ENCODE results near the gene IFT122.
"Not testable (repeated sequence)": the region's sequence is repeated elsewhere in the genome, so short reads cannot be mapped to it uniquely, and the experiment has no call there.

Gene IFT122

GRCh38 chr3:129481766-129482332 is 41.8 kb downstream of the IFT122 start:
- ChIA-PET CTCF (interaction anchor here (0.5 kb wide), 1 partner anchor 624 kb away, joined by 3 read pairs; no protein-coding TSS in a partner anchor), POLR2A (no interaction called here)
- TF ChIP-seq FOXK2 (IDR thresholded peaks at IDR 0.05) (no peak), FOXA1 (IDR thresholded peaks at IDR 0.05) (no peak), ARNT (IDR thresholded peaks at IDR 0.05) (no peak), SUZ12 (IDR thresholded peaks at IDR 0.05) (no peak), BHLHE40 (IDR thresholded peaks at IDR 0.05; ENCODE audit: borderline replicate concordance) (no peak), TARDBP (IDR thresholded peaks at IDR 0.05) (no peak), HDGF (IDR thresholded peaks at IDR 0.05; ENCODE audit: borderline replicate concordance) (no peak), ELF4 (IDR thresholded peaks at IDR 0.05) (no peak), L3MBTL2 (conservative IDR thresholded peaks at IDR 0.05) (no peak), ZNF384 (IDR thresholded peaks at IDR 0.05) (no peak), CTBP1 (IDR thresholded peaks at IDR 0.05; ENCODE audit: borderline replicate concordance) (no peak), LEF1 (IDR thresholded peaks at IDR 0.05; ENCODE audit: borderline replicate concordance) (no peak), SP1 (IDR thresholded peaks at IDR 0.05) (no peak), FOXM1 (IDR thresholded peaks at IDR 0.05; ENCODE audit: borderline replicate concordance) (no peak), NFRKB (IDR thresholded peaks at IDR 0.05) (no peak)
- TF ChIP-seq, protein P1, sequence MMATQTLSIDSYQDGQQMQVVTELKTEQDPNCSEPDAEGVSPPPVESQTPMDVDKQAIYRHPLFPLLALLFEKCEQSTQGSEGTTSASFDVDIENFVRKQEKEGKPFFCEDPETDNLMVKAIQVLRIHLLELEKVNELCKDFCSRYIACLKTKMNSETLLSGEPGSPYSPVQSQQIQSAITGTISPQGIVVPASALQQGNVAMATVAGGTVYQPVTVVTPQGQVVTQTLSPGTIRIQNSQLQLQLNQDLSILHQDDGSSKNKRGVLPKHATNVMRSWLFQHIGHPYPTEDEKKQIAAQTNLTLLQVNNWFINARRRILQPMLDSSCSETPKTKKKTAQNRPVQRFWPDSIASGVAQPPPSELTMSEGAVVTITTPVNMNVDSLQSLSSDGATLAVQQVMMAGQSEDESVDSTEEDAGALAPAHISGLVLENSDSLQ (IDR thresholded peaks at IDR 0.05): no peak
- no peak for DNase-seq (ENCODE audit: extremely low spot score)

GRCh38 chr3:129482721-129483120 is 42.7 kb downstream of the IFT122 start:
- TF ChIP-seq FOXA1 (IDR thresholded peaks at IDR 0.05) (no peak), FOXK2 (IDR thresholded peaks at IDR 0.05) (no peak), SP1 (IDR thresholded peaks at IDR 0.05) (no peak), L3MBTL2 (conservative IDR thresholded peaks at IDR 0.05) (no peak), HDGF (IDR thresholded peaks at IDR 0.05; ENCODE audit: borderline replicate concordance) (no peak), LEF1 (IDR thresholded peaks at IDR 0.05; ENCODE audit: borderline replicate concordance) (no peak)
- TF ChIP-seq, protein P1 (IDR thresholded peaks at IDR 0.05): no peak

DNA sequence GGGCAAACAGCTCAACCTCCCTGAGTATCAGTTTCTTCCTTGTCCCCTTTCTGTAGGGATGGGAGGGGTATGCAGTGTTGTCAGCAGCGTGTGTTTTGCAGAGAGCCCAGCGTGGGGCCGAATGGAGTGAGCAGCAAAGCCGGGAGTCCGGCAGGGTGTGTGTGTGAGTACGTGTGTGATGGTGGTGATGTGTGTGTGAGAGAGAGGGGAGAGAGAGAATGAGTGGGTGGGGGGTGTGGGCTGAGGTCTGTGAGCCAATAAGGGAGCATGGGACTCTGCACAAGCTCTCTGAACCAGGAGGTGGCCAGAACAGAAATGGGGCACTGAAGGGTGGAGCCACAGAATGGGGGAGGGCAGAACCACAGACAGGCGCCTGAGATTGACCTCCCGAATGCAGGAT is 43.8 kb downstream of the IFT122 start:
- ChIA-PET POLR2A (no interaction called here), CTCF (interaction anchor here (0.6 to 1.6 kb wide), 2 partner anchors 61 to 227 kb away, joined by 3 to 4 read pairs; no protein-coding TSS in a partner anchor)
- no peak for TF ChIP-seq SUZ12 (IDR thresholded peaks at IDR 0.05)
- no peak for TF ChIP-seq L3MBTL2 (conservative IDR thresholded peaks at IDR 0.05)
- no peak for TF ChIP-seq ELF4 (IDR thresholded peaks at IDR 0.05)
- TF ChIP-seq CTBP1 (IDR thresholded peaks at IDR 0.05; ENCODE audit: borderline replicate concordance): no peak
- no peak for TF ChIP-seq FOXM1 (IDR thresholded peaks at IDR 0.05; ENCODE audit: borderline replicate concordance)
- TF ChIP-seq HDGF (IDR thresholded peaks at IDR 0.05; ENCODE audit: borderline replicate concordance): no peak
- TF ChIP-seq FOXK2 (IDR thresholded peaks at IDR 0.05): no peak
- TF ChIP-seq NFRKB (IDR thresholded peaks at IDR 0.05): no peak
- TF ChIP-seq ARNT (IDR thresholded peaks at IDR 0.05): no peak
- TF ChIP-seq SP1 (IDR thresholded peaks at IDR 0.05): no peak
- TF ChIP-seq, protein P1 (IDR thresholded peaks at IDR 0.05): no peak
- DNase-seq (ENCODE audit: extremely low spot score): no peak

More at GRCh38 chr3:129482721-129483120, 42.7 kb downstream of the IFT122 start:
- CTCF ChIA-PET: interaction anchor here (0.7 to 1.6 kb wide), 3 partner anchors 10 to 100 kb away, joined by 3 to 4 read pairs (median 3); no protein-coding TSS in a partner anchor
- POLR2A ChIA-PET: no interaction called here
- DNase-seq (ENCODE audit: extremely low spot score): peak; percentile 17

GRCh38 chr3:129485146-129485545 is 45.1 kb downstream of the IFT122 start:
- CTCF ChIA-PET; DNase-seq (ENCODE audit: extremely low spot score); POLR2A ChIA-PET: not testable (repeated sequence)

DNA sequence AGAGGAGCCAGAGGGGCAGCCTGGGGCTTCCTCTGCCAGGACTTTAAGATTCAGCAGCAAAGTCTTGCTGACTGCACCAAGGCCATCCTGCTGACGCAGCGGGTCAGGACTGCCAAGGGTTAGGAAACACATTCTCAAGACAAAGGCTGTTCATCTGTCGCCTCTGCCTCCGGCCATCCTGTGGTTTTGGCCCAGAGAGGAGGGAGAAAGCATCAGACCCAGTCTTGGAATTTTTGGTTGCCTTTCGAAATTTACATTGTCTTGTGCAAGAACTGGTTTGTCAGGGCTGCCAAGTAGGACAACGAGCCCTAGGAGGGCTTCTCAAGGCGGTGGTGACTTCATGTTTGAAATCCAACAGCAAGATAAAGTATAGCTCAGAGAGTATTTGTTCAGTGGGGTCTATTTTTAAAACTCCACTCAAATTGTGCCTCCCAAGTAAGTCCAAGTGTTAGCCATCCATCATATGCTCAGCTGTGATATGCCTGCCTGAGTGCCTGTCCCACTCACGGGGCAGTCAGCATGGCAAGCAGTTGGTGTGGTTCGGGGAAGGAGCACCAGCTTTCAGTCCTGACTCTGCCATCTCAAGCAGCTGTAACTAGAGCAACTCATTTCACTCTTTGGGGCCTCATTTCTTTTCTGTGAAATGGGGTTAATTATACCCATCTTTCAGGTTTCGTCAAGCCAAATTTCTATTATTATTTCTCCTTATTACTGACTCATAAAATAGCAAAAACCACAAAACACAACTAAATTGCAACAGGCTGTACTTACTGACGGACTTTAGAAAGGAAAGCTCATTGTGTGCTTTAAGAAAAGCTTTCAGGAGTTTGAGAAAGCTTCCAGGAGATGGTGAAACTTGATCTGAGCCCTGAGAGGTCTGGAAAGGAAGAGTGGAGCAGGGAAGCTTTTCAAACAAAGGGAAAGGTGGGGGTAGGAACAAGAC is 46.0 kb downstream of the IFT122 start:
- CTCF ChIA-PET: interaction anchor here (0.6 kb wide), 1 partner anchor 11 kb away, joined by 4 read pairs; no protein-coding TSS in a partner anchor

GRCh38 chr3:129486664-129487035 is 46.6 kb downstream of the IFT122 start:
- POLR2A ChIA-PET: no interaction called here
- CTCF ChIA-PET: no interaction called here
- DNase-seq (ENCODE audit: extremely low spot score): no peak
- TF ChIP-seq ARNT (IDR thresholded peaks at IDR 0.05): no peak
- TF ChIP-seq SP1 (IDR thresholded peaks at IDR 0.05): no peak
- no peak for TF ChIP-seq SUZ12 (IDR thresholded peaks at IDR 0.05)
- no peak for TF ChIP-seq HDGF (IDR thresholded peaks at IDR 0.05; ENCODE audit: borderline replicate concordance)
- no peak for TF ChIP-seq TARDBP (IDR thresholded peaks at IDR 0.05)
- TF ChIP-seq NFRKB (IDR thresholded peaks at IDR 0.05): no peak
- TF ChIP-seq FOXM1 (IDR thresholded peaks at IDR 0.05; ENCODE audit: borderline replicate concordance): no peak
- TF ChIP-seq ELF4 (IDR thresholded peaks at IDR 0.05): no peak
- TF ChIP-seq L3MBTL2 (conservative IDR thresholded peaks at IDR 0.05): no peak
- TF ChIP-seq CTBP1 (IDR thresholded peaks at IDR 0.05; ENCODE audit: borderline replicate concordance): no peak
- no peak for TF ChIP-seq BHLHE40 (IDR thresholded peaks at IDR 0.05; ENCODE audit: borderline replicate concordance)
- no peak for TF ChIP-seq FOXA1 (IDR thresholded peaks at IDR 0.05)
- TF ChIP-seq LEF1 (IDR thresholded peaks at IDR 0.05; ENCODE audit: borderline replicate concordance): no peak
- TF ChIP-seq, protein P1 (IDR thresholded peaks at IDR 0.05): no peak
- no peak for TF ChIP-seq ZNF384 (IDR thresholded peaks at IDR 0.05)
- TF ChIP-seq FOXK2 (IDR thresholded peaks at IDR 0.05): no peak

More for the DNA sequence above, 46.0 kb downstream of the IFT122 start:
- TF ChIP-seq BHLHE40 (IDR thresholded peaks at IDR 0.05; ENCODE audit: borderline replicate concordance) (no peak), FOXA1 (IDR thresholded peaks at IDR 0.05) (no peak), FOXM1 (IDR thresholded peaks at IDR 0.05; ENCODE audit: borderline replicate concordance) (no peak)
- DNase-seq (ENCODE audit: extremely low spot score): no peak
- POLR2A ChIA-PET: no interaction called here

Data from HEK293T (cell line).